ENCODE results near the gene RFXAP. TPM values are rescaled to one million over a fixed set of nuclear protein-coding genes. Genes with fewer than 3 reads are reported as not detected.

RFXAP gene
- total and polyA plus RNA-seq, 5 experiments from 2014 or later = 1.4 to 14.4 (median 3.3) TPM

DNA sequence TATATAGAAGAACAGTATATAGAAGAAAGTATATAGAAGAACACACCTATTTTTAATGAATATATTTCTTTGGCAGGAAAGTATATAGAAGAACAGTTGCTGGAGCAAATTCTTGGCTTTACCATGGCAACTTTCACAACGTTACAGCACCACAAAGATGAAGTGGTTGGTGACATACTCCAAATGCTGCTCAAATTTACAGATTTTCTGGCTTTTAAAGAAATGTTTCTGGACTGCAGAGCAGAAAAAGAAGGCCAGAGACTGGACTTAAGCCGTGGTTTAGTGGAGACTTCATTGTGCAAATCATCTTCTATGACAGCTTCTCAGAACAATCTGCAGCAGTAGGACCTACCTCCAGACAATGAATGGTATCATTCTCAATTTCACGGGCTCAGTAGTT, 24.3 kb upstream of the RFXAP start:
- Mint-ChIP-seq H3K9me3 (no peaks in the 10 kb centered on the region), H3K36me3 (no peaks in the 10 kb centered on the region), H3K4me1 (no peaks in the 10 kb centered on the region), H3K27ac (no peak overlapping the region), H3K27me3 (peaks cover 9 to 19% (median 10%) of the 10 kb centered on the region in 5 donors), H3K4me3 (no peak overlapping the region)
- DNase-seq (no peak), ATAC-seq (no peak)
- POLR2A ChIA-PET = no interaction called here

DNA sequence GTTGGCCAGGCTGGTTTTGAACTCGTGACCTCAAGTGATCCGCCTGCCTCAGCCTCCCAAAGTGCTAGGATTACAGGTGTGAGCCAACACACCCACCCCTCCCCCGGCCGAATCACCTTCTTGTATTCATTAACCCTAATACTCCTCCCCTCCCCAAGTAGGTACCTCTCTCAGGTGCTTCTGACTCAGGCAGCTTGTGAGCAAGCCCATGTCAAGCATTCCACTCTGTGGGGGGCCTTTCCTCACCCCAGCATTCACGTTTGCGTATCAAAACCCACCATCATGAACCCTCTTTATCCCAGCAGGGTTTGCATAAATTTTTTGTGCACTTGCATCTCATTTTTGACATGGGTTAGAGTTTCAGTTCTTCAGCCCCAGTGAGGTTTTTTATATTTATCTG, 23.6 kb upstream of the RFXAP start:
- H3K9me3 Mint-ChIP-seq = no peaks in the 10 kb centered on the region
- POLR2A ChIA-PET = no interaction called here
- H3K36me3 Mint-ChIP-seq = no peaks in the 10 kb centered on the region
- no peaks in the 10 kb centered on the region for H3K4me1 Mint-ChIP-seq
- ATAC-seq (no peak), DNase-seq (no peak)
- no peak overlapping the region for H3K27ac Mint-ChIP-seq
- no peak overlapping the region for H3K4me3 Mint-ChIP-seq
- peaks cover 5 to 16% (median 10%) of the 10 kb centered on the region in 5 donors for H3K27me3 Mint-ChIP-seq

DNA sequence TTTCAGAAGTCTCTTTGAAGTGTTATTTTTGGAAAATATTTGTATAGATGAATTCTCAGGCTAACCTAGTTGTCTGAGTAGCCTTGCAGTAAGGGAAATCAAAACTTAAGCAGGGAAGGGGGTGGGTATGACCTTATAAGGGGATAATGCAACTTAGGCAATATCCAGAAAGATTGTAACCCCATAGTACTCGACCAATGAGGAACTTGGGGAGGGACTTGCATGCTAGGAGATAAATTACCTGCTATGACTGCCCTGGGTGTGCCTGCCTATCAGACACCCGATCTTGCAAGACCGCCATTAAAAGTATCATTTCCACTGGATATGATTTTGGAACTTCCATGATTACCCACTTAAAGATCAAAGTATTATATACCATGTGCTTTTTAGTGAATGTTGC, 23.0 kb upstream of the RFXAP start:
- Mint-ChIP-seq H3K9me3 (no peaks in the 10 kb centered on the region), H3K4me1 (no peaks in the 10 kb centered on the region), H3K4me3 (no peak overlapping the region), H3K27me3 (peaks cover 3 to 16% (median 12%) of the 10 kb centered on the region in 5 donors), H3K36me3 (no peaks in the 10 kb centered on the region), H3K27ac (no peak overlapping the region)
- no peak for DNase-seq
- ATAC-seq = no peak
- POLR2A ChIA-PET = no interaction called here

DNA sequence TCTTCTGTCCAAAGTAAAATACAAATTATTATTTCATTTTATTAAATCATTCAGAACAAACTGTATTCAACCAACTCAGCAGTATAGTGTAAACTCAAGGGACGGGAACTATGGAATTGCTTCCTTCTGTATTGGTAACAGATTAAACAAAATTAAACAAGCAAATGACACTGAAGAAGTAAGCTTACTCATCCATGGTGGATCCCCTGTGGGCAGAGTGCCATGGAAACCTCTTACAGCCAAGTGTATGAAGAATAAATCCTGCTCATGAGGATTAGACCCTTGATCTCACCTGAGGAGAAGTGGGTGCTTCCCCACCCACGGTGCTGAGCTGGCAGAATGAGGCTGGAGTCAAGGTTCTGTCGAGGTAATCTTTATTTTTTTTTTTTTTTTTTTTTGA, 18.0 kb upstream of the RFXAP start:
- ATAC-seq (no peak), DNase-seq (no peak)
- Mint-ChIP-seq H3K36me3 (no peaks in the 10 kb centered on the region), H3K27ac (no peak overlapping the region), H3K27me3 (peaks cover 6 to 29% (median 13%) of the 10 kb centered on the region in 5 donors), H3K9me3 (no peaks in the 10 kb centered on the region), H3K4me3 (no peak overlapping the region), H3K4me1 (peaks cover 0 to 2% (median 0%) of the 10 kb centered on the region in 4 donors)
- POLR2A ChIA-PET = no interaction called here

- Mint-ChIP-seq H3K4me3 (no peak overlapping the region), H3K36me3 (no peaks in the 10 kb centered on the region), H3K27me3 (peaks cover 8 to 38% (median 25%) of the 10 kb centered on the region in 5 donors), H3K27ac (no peak overlapping the region), H3K9me3 (no peaks in the 10 kb centered on the region), H3K4me1 (peaks cover 0 to 6% (median 0%) of the 10 kb centered on the region in 4 donors)
- ATAC-seq (no peak), DNase-seq (no peak)
- POLR2A ChIA-PET = no interaction called here
Observed at GRCh38 chr13:36804588-36804987, 14.4 kb upstream of the RFXAP start.

DNA sequence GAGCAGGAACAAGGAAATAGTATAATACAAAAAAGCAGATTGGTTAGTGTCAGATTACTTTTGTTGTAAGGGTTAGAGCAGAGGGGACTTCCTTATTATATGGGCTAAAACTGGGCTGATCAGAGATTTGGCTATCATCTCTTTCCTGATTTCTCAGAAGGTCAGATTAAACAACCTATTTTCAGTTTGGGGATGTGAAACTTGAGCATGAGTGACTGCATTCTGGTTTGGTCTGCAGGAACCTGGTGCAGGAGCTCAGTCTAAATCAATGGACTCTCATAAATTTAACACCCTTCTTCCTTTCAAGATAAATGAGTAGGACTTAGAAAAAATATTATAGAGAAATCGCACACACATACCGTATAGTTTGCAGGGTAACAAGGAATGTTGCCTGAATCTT, 12.9 kb upstream of the RFXAP start:
- Mint-ChIP-seq H3K36me3 (no peaks in the 10 kb centered on the region), H3K27ac (no peak overlapping the region), H3K27me3 (peaks cover 10 to 52% (median 27%) of the 10 kb centered on the region in 5 donors), H3K4me3 (no peak overlapping the region), H3K9me3 (no peaks in the 10 kb centered on the region), H3K4me1 (peaks cover 0 to 6% (median 0%) of the 10 kb centered on the region in 4 donors)
- DNase-seq = no peak
- no peak for ATAC-seq
- POLR2A ChIA-PET = no interaction called here

DNA sequence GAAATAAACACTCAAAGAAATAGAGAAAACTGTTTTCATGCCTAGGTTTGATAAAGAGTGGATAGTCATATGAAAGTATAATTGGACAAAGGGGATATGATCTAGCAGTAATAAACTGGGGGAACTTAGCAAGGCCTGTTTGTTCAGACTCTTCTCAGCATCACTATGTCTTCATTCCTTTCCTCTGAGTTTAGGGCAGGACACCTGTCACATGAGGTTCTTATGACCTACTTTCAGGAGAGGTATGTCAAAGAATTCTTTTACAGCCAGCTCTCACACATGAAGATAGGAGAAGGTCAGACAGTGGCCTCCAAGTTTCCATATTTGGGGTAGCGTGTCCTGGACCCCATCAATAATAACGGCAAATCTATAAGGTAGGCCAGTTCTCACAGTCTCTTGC, 11.4 kb upstream of the RFXAP start:
- no peaks in the 10 kb centered on the region for H3K36me3 Mint-ChIP-seq
- no peak overlapping the region for H3K4me3 Mint-ChIP-seq
- H3K27me3 Mint-ChIP-seq = peaks cover 13 to 67% (median 39%) of the 10 kb centered on the region in 5 donors
- no peak for DNase-seq
- POLR2A ChIA-PET = no interaction called here
- no peak overlapping the region for H3K27ac Mint-ChIP-seq
- no peaks in the 10 kb centered on the region for H3K9me3 Mint-ChIP-seq
- ATAC-seq = no peak
- H3K4me1 Mint-ChIP-seq = peaks cover 0 to 6% (median 0%) of the 10 kb centered on the region in 4 donors

DNA sequence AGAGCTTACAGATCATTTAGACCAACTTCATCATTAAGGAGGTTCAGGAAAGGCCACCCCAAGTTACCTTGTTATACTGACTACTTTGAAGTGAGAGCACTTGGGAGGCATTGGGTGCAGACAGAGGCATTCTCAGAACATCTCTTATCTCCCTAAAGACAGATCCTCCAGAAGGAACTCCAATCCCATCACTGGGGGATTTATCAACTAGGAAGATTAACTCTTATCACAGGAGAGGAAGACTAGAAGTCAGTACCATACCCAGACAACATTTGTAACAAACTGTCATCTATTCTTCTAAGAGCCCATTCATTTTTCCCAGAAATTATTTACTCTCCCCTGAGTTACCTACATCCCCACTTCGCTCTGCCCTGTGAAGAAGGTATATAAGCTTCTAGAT, 5.8 kb upstream of the RFXAP start:
- H3K4me3 Mint-ChIP-seq = no peak overlapping the region
- peaks cover under 1 to 3% (median 3%) of the 10 kb centered on the region in 4 donors for H3K4me1 Mint-ChIP-seq
- ATAC-seq = no peak

DNA sequence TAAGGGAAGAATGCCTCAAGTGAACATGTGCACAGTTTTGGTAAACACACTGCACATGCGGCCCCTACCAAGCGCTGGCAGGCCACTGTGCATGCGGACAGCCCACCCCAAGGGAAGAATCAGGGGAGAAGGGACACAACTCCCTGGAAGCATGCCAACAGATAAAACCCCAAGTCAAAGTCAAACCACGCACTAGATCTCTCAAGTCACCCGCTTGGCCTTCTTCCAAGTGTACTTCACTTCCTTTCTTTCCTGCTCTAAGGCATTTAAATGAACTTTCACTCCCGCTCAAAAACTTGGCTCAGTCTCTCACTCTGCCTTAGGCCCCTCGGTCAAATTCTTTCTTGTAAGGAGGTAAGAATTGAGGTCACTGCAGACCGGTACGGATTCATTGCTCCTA, 4.6 kb upstream of the RFXAP start:
- peaks cover 14 to 47% (median 18%) of the 10 kb centered on the region in 5 donors for H3K27me3 Mint-ChIP-seq
- H3K36me3 Mint-ChIP-seq = no peaks in the 10 kb centered on the region
- POLR2A ChIA-PET = no interaction called here
- no peak for DNase-seq
- no peak overlapping the region for H3K4me3 Mint-ChIP-seq
- H3K9me3 Mint-ChIP-seq = peaks cover 0 to 2% (median 0%) of the 10 kb centered on the region in 9 donors
- H3K27ac Mint-ChIP-seq = no peak overlapping the region
- ATAC-seq = no peak
- H3K4me1 Mint-ChIP-seq = peaks cover 7 to 15% (median 10%) of the 10 kb centered on the region in 4 donors

More for the DNA sequence above, 5.8 kb upstream of the RFXAP start:
- Mint-ChIP-seq H3K27me3 (peaks cover 14 to 47% (median 21%) of the 10 kb centered on the region in 5 donors), H3K36me3 (no peaks in the 10 kb centered on the region), H3K9me3 (peaks cover 0 to 2% (median 0%) of the 10 kb centered on the region in 9 donors), H3K27ac (no peak overlapping the region)
- DNase-seq = no peak
- POLR2A ChIA-PET = no interaction called here

DNA sequence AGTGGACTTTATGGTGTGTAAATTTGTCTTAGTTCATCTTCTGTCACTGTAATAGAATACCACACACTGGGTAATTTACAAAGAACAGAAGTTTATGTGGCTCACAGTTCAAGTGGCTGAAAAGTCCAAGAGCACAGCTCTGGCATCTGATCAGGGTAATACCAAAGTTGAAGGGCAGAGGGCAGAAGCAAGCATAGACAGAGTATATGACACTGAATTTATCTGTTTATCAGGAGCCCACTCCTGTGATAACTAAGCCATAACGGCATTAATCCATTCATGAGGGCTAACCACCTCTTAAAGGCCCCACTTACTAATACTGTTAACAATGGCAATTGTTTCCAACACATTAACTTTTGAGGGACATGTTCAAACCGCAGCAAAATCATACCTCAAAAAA, 4.0 kb upstream of the RFXAP start:
- DNase-seq = peak in 1 of 10 donors; percentile 18
- Mint-ChIP-seq H3K27ac (no peak overlapping the region), H3K9me3 (peaks cover 0 to 2% (median 0%) of the 10 kb centered on the region in 9 donors), H3K4me1 (peaks cover 12 to 21% (median 15%) of the 10 kb centered on the region in 4 donors), H3K27me3 (peaks cover 12 to 41% (median 16%) of the 10 kb centered on the region in 5 donors), H3K36me3 (no peaks in the 10 kb centered on the region), H3K4me3 (no peak overlapping the region)
- no peak for ATAC-seq
- POLR2A ChIA-PET = no interaction called here

DNA sequence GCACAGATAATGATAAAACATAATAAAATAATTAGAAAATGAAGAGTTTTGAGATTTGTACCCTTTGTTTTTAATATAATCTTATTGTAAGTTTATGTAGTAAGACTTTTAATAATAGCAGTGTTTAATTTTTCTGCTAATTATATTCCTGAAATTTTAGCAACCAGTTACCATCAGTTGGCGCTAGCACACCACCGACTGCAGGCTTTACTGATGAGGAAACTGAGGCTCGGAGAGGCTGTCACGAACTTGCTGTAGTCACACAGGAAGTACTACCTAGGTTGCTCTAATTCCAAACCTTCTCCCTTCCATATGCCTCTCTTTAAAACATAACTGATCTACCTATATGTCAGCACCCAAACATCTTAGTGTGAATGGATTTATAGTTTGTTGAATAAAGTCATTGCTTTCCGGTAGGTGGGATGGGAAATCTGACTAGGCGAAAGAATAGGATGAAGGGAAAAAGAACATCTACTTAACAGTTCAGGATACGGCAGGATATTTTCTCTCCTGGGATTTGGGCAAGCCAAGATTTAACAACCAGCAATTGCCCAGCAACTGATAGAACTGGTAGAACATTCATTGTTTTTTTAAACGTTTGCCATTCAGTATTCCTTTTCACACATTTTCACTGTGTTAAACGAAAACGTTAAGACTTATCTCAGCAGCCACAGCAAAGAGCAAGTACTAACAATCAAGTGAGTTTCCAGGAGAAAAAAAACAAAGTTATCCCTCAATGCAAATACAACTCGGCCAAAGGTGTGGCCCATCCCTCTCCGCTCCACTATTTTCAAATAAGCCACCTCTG, 822 bp upstream of the RFXAP start:
- Mint-ChIP-seq H3K4me1 (peaks cover 21 to 45% (median 42%) of the 10 kb centered on the region in 4 donors), H3K36me3 (peaks cover 0 to 6% (median 0%) of the 10 kb centered on the region in 3 donors), H3K27me3 (peaks cover 0 to 12% (median 5%) of the 10 kb centered on the region in 5 donors), H3K27ac (peak overlapping the region; percentile 80 to 97 (median 95)), H3K9me3 (peaks cover 0 to 2% (median 0%) of the 10 kb centered on the region in 9 donors), H3K4me3 (peak overlapping the region; percentile 91 to 98 (median 95))
- POLR2A ChIA-PET = interaction anchor here (1.4 kb wide), 1 partner anchor 472 kb away, joined by 4 read pairs; the partner anchor contains the start of gene SPART
- ATAC-seq (no peak), DNase-seq (no peak)

GRCh38 chr13:36819739-36820090, 693 bp downstream of the RFXAP start:
- peak in 5 of 10 donors; percentile 2 to 61 (median 19) for DNase-seq
- peak overlapping the region; percentile 91 to 98 (median 95) for H3K4me3 Mint-ChIP-seq
- POLR2A ChIA-PET = interaction anchor here (1.4 kb wide), 1 partner anchor 474 kb away, joined by 4 read pairs; the partner anchor contains the start of gene SPART
- peaks cover 23 to 59% (median 54%) of the 10 kb centered on the region in 4 donors for H3K4me1 Mint-ChIP-seq
- ATAC-seq = peak in 1 of 2 donors; percentile 16
- H3K27me3 Mint-ChIP-seq = peaks cover 0 to under 1% (median 0%) of the 10 kb centered on the region in 5 donors
- H3K9me3 Mint-ChIP-seq = no peaks in the 10 kb centered on the region
- H3K36me3 Mint-ChIP-seq = peaks cover 0 to 14% (median 0%) of the 10 kb centered on the region in 3 donors
- peak overlapping the region; percentile 80 to 97 (median 95) for H3K27ac Mint-ChIP-seq

- POLR2A ChIA-PET = no interaction called here
- Mint-ChIP-seq H3K9me3 (no peaks in the 10 kb centered on the region), H3K27ac (peak overlapping the region in 9 of 10 donors; percentile 80 to 97 (median 95)), H3K4me1 (peaks cover 27 to 62% (median 56%) of the 10 kb centered on the region in 4 donors), H3K36me3 (peaks cover 0 to 19% (median 0%) of the 10 kb centered on the region in 3 donors), H3K4me3 (peak overlapping the region; percentile 91 to 98 (median 95)), H3K27me3 (no peaks in the 10 kb centered on the region)
- DNase-seq (peak in 1 of 10 donors; percentile 3), ATAC-seq (no peak)
Observed at GRCh38 chr13:36820222-36820621, 1.2 kb downstream of the RFXAP start.

Data from naive thymus-derived CD8-positive, alpha-beta T cell (primary cell).